ENCODE measurements around the gene MED25.

- no peak for TF ChIP-seq EZH2 (IDR thresholded peaks at IDR 0.05; ENCODE audit: low read depth)
- TF ChIP-seq, protein P1, sequence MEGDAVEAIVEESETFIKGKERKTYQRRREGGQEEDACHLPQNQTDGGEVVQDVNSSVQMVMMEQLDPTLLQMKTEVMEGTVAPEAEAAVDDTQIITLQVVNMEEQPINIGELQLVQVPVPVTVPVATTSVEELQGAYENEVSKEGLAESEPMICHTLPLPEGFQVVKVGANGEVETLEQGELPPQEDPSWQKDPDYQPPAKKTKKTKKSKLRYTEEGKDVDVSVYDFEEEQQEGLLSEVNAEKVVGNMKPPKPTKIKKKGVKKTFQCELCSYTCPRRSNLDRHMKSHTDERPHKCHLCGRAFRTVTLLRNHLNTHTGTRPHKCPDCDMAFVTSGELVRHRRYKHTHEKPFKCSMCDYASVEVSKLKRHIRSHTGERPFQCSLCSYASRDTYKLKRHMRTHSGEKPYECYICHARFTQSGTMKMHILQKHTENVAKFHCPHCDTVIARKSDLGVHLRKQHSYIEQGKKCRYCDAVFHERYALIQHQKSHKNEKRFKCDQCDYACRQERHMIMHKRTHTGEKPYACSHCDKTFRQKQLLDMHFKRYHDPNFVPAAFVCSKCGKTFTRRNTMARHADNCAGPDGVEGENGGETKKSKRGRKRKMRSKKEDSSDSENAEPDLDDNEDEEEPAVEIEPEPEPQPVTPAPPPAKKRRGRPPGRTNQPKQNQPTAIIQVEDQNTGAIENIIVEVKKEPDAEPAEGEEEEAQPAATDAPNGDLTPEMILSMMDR (conservative IDR thresholded peaks at IDR 0.05), result no peak
Measured at GRCh38 chr19:49873834-49874233, 55.7 kb downstream of the MED25 start.
